ENCODE results near the gene TNFRSF8. TPM values are rescaled to one million over a fixed set of nuclear protein-coding genes. Genes with fewer than 3 reads are reported as not detected.

The TNFRSF8 gene
- total RNA-seq, 4 donors from 2014 or later: 0.83 to 2.8 (median 2.3) TPM

DNA sequence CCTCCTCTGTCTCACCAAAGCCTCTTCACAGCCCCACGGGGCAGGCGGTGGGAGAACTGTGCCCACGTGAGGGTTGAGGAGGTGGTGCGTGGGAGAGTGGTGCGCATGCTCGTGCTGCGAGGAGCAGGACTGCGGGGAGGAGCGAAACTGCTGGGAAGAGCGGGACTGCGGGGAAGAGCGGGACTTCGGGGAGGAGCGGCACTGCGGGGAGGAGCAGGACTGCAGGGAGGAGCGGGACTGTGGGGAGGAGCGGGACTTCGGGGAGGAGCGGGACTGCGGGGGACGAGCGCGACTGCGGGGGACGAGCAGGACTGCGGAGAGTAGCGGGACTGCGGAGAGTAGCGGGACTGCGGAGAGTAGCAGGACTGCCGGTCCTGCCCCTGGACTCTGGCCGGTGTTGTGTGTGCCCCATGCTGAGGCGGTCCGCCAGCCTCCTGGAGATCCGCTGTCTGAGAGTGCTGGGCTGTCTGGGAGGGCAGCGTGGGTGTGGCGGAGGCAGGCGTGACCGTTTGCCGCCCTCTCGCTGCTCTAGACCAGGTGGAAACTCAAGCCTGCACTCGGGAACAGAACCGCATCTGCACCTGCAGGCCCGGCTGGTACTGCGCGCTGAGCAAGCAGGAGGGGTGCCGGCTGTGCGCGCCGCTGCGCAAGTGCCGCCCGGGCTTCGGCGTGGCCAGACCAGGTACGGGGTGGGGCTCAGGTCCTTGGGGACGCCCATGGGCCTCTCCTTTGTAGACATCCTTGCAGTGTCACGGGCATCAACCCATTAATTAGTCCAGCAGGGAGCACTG lies 128.3 kb downstream of the TNFRSF8 start:
- TF ChIP-seq POLR2AphosphoS5 (IDR thresholded peaks at IDR 0.05): no peak
- no peak for TF ChIP-seq EP300 (IDR thresholded peaks at IDR 0.05)
- TF ChIP-seq, protein P1, sequence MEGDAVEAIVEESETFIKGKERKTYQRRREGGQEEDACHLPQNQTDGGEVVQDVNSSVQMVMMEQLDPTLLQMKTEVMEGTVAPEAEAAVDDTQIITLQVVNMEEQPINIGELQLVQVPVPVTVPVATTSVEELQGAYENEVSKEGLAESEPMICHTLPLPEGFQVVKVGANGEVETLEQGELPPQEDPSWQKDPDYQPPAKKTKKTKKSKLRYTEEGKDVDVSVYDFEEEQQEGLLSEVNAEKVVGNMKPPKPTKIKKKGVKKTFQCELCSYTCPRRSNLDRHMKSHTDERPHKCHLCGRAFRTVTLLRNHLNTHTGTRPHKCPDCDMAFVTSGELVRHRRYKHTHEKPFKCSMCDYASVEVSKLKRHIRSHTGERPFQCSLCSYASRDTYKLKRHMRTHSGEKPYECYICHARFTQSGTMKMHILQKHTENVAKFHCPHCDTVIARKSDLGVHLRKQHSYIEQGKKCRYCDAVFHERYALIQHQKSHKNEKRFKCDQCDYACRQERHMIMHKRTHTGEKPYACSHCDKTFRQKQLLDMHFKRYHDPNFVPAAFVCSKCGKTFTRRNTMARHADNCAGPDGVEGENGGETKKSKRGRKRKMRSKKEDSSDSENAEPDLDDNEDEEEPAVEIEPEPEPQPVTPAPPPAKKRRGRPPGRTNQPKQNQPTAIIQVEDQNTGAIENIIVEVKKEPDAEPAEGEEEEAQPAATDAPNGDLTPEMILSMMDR (IDR thresholded peaks at IDR 0.05): no peak
- no peak for TF ChIP-seq POLR2A (IDR thresholded peaks at IDR 0.05; ENCODE audit: low read depth)
- peaks cover 22 to 33% (median 31%) of the 10 kb centered on the region in 4 donors for H3K4me1 ChIP-seq
- no peak for DNase-seq (ENCODE audit: extremely low spot score)
- intact Hi-C loops (cut with DNase I): no loop called here
- WGBS: 86% methylated on average over 31 of the region's 58 CpGs
- peaks cover 0 to 36% (median 0%) of the 10 kb centered on the region in 4 donors for H3K27me3 ChIP-seq
- peaks cover 7 to 51% (median 35%) of the 10 kb centered on the region in 4 donors for H3K36me3 ChIP-seq
- H3K4me3 ChIP-seq: no peak overlapping the region
- H3K9me3 ChIP-seq: no peaks in the 10 kb centered on the region
- no peak overlapping the region for H3K27ac ChIP-seq (replicated peaks in 1 of 4)

Small RNAs within 50 kb of the gene (small RNA-seq; reads per million reads assigned to genes)
- gene AL096840.1: 0 reads per million in 3 donors
- 0 reads per million in 3 donors for gene MIR4632
- gene MIR6729: 0 reads per million in 3 donors
- 0 reads per million in 3 donors for gene RF00019
- gene RN7SL649P: 0 reads per million in 3 donors
- 0 reads per million in 3 donors for gene RNU6-777P
- gene RPL23AP89: 0 reads per million in 3 donors

Other genes starting within 250 kb of the TNFRSF8 start
- 1 to 10 TPM in 1 of 4 donors, not detected in 3; 1.7 TPM for gene NPPA, start 215.5 kb upstream of the TNFRSF8 start, total RNA-seq
- gene NPPB, start 204.4 kb upstream of the TNFRSF8 start, total RNA-seq: not detected
- 100 to 1,000 TPM in 2 of 4 donors, 10 to 100 TPM in 2; 77.7 to 145 (median 104) TPM for gene KIAA2013, start 136.9 kb upstream of the TNFRSF8 start, total RNA-seq
- 100 to 1,000 TPM in 1 of 4 donors, 10 to 100 TPM in 3; 67.5 to 111 (median 75.0) TPM for gene PLOD1, start 128.6 kb upstream of the TNFRSF8 start, total RNA-seq
- gene MFN2, start 82.9 kb upstream of the TNFRSF8 start, total RNA-seq: 100 to 1,000 TPM; 166 to 242 (median 191) TPM
- 10 to 100 TPM; 30.7 to 52.3 (median 39.8) TPM for gene MIIP, start 43.8 kb upstream of the TNFRSF8 start, total RNA-seq
- gene TNFRSF1B, start 103.7 kb downstream of the TNFRSF8 start, total RNA-seq: 10 to 100 TPM; 15.4 to 55.5 (median 32.4) TPM
- gene VPS13D, start 166.7 kb downstream of the TNFRSF8 start, total RNA-seq: 10 to 100 TPM; 67.8 to 93.3 (median 85.4) TPM

Measured in esophagus muscularis mucosa (tissue), 4 donors.